GM19372 (cell line): Measurements from ENCODE around the gene OTUD3.
"Not testable (repeated sequence)": the region's sequence is repeated elsewhere in the genome, so short reads cannot be mapped to it uniquely, and the experiment has no call there.

Experiments
- ATAC-seq: cut with Tn5 transposase; IDR thresholded peaks from one replicate; pipeline ENCODE4 v1.9.1; 2021; ENCODE audit warnings: mild to moderate bottlenecking, low read depth, moderate library complexity; ENCODE audit not compliant: unreplicated experiment

OTUD3 gene, protein sequence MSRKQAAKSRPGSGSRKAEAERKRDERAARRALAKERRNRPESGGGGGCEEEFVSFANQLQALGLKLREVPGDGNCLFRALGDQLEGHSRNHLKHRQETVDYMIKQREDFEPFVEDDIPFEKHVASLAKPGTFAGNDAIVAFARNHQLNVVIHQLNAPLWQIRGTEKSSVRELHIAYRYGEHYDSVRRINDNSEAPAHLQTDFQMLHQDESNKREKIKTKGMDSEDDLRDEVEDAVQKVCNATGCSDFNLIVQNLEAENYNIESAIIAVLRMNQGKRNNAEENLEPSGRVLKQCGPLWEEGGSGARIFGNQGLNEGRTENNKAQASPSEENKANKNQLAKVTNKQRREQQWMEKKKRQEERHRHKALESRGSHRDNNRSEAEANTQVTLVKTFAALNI

DNA sequence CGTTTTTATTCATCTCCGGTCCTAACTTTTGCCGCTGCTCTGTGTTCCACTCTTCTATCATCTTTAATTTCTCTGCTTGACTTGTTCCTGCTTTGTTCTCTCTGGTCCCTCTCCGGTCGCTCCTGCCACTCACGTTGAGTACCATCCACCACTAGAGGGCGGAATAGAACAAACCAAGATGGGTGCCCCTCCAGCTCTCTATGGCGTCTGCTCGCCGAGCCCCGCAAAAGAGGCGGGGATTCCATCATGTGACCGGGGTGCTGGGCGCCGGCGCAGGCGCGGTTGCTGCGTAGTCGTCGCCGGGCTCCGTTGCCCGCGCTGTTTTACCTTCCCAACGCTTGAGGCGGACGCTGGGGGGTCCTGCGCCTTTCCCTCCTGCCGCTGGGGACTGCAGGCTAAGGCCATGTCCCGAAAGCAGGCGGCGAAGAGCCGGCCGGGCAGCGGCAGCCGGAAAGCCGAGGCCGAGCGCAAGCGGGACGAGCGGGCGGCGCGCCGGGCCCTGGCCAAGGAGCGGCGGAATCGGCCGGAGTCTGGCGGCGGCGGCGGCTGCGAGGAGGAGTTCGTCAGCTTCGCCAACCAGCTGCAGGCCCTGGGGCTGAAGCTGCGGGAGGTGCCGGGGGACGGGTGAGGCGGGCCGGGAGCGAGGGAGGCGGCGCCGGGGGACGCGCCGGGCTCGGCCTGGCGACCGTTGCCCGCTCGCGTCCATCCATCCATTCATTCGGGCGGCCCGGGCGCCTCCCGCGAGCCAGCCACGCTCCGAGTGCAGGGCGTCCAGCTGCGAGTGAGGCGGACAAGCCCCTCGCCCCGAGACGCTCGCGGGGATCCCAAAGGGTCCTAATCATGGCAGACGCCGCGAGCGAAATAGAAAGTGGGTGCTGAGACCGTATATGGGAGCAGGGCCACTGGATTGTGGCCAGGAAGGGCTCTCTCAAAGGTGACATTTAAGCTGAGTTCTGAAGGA, at the start of gene OTUD3:
TSS of gene OTUD3 (plus strand) at position 285 of the 961 bp plus-strand sequence. CDS start at position 404, 119 bp downstream.
- ATAC-seq: peak; percentile 97

DNA sequence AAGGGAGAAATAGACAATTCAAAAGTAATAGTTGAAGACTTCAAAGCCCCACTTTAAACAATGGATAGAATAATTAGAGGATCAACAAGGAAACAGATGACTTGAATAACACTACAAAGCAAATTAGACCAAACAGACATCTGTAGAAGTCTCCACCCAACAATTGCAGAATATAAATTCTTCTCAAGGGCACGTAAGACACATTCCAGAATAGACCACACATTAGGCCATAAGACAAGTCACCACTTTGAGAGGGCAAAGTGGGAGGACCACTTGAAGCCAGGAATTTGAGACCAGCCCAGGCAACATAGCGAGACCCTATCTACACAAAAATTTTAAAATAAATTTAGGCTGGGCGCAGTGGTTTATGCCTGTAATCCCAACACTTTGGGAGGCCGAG, 46.6 kb upstream of the OTUD3 start:
- ATAC-seq: no peak

DNA sequence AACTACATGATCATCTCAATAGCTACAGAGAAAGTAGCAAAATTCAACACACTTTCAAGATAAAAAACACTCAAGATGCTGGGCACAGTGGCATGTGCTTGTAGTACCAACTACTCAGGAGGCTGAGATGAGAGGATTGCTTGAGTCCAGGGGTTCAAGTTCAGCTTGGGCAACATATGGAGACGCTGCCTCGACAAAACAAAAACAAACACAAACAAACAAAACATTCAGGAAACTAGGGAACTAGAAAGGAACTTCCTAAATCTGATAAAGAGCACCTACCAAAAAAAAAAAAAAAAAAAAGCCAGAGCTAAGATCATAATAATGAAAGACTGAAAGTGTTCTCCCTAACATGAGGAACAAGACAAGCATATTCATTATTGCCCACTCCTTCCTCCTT, 44.3 kb upstream of the OTUD3 start:
- ATAC-seq: no peak

DNA sequence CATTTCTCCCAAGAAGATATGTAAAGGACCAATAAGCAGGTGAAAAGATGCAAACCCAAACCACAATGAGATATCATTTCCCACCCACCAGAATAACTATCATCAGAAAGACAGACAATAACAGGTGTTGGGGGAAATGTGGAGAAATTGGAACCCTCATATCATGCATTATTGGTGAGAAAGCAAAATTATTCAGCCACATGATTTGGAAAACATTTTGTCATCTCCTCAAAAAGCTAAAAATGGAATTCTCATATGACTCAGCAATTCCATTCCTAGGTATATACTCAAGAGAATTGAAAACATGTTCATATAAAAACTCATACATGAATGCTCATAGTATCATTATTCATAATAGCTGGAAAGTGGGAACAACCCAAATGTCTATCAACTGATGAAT, 42.0 kb upstream of the OTUD3 start:
- ATAC-seq: no peak

DNA sequence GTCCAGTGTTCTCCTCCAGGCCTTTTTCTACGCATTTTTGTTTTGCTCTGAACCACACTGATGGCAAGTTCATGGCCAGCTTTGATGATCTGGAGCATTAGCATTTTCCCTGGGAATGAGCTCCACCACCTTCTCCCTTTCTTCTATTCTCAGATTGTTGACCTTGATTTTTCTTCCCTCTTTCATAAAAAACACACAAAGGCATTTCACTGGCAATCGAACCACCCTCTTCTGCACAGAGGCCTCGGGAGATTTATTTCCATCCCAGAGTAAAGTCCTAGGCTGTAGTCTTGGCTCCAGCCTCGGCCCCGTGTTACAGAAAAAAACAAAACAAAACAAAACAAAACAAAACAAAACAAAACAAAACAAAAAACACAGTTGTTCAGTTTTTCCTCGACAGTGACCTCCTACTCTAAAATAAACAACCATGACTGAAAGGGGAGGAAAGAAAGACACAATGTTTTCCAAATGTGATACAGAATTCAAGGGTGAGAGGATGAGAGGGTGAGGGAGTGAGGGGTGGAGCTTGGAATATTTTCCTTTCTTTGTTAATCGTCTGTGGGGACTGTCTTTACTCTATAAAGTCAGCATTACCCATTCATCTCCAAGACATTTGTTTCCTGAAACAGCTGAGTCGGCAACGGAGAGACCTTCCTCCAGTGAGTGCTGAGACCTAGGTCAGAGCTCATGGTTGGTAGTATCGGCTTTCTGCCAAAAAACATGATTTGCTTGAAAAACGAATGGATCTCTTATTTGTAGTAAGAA, 37.3 kb upstream of the OTUD3 start:
- no peak for ATAC-seq

DNA sequence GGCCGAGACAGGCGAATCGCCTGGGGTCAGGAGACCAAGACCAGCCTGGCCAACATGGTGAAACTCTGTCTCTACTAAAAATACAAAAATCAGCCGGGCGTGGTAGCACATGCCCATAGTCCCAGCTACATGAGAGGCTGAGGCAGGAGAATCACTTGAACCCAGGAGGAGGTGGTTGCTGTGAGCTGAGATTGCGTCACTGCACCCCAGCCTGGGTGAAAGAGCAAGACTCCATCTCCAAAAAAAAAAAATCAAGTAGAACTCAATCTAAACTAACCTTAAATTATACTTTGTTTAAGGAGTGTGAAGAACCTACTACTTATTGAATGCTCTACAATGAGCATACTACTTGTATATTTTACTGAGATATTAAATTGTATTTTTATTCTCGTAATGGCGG, 36.6 kb upstream of the OTUD3 start:
- ATAC-seq: no peak

DNA sequence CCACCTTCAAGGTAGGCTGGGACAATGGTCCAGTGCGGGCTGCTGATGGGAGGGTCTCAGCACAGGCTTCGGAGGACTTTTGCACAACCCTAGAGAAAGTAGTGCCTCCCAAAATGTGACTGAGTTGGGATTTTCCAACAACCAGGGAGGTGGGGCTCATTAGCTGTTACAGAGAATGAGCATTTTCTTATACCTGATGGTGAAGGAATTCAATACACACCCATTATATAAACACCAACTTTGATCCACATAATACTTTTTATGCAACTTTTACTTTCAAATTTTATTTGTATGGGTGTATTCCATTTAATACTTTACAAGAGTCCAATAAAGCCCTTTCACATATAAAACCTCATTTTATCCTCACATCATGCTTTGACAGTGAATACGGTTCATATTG, 35.9 kb upstream of the OTUD3 start:
- no peak for ATAC-seq

DNA sequence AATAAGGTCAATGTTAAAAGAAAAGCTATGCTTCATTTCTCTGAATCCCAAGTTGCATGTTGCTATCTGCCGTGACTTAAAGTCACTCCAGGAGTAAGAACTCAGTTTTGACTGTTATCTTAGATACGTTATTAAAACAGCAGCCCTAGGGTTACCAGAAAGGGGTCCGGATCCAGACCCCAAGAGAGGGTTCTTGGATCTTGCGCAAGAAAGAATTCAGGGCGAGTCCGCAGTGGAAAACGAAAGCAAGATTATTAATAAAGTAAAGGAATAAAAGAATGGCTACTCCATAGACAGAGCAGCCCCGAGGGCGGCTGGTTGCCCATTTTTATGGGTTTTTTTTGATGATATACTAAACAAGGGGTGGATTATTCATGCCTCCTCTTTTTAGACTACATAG, 34.9 kb upstream of the OTUD3 start:
- ATAC-seq: not testable (repeated sequence)

DNA sequence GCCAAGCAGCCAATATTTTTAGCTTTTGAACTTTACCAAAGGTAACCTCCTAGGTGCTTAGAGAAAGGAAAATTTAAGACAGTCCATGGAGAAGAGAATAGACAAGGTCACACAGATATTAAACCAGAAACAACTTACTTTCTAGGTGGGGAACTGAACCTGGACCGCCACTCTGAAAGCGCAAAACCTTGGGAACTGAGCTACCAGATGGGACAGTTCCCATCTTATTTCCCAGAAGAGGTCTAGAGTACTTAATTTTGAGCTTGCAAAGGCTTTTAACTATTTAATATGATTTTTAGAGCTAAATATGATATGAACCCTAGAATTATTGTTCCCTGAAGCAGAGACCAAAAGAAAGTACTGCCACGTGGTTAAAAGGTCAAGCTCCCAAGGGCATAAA, 32.9 kb upstream of the OTUD3 start:
- ATAC-seq: not testable (repeated sequence)

DNA sequence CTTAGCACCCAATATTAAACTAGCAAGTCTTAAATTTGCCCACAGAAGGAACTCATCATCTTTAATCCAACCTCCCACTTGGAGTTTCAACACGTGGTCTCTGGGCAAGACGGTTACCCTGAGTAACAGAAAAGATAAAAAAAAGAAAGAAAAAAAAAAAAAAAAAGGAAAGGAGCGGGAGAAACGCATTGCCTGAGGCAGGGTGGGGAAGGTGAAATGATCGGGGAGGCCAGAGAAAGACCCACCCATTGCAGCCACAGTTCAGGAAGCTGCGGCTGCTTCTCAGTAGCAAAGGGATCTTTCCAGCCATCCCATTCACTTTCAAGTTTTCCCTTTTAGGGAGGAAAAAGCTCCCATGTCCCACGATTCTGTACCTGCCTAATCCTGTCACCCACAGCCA, 32.0 kb upstream of the OTUD3 start:
- ATAC-seq: no peak

DNA sequence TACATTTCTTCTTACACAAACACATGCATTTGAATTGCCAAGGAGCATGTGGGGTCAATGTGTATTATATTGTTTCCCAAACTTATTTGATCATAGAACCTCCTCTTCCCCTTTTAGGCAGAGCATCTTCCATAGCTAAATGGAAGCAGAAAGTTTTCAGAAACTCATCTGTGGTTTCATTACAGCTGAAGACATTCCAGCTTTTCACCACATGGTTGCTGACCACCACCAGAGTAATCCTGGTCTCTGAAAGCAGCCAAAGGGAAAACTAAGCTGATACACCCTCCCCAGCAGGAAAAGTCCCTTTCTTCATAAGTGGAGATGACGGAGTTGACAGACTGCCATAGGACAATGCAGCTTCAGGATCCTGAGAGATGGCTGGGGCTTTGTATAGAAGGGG, 30.2 kb upstream of the OTUD3 start:
- ATAC-seq: no peak

DNA sequence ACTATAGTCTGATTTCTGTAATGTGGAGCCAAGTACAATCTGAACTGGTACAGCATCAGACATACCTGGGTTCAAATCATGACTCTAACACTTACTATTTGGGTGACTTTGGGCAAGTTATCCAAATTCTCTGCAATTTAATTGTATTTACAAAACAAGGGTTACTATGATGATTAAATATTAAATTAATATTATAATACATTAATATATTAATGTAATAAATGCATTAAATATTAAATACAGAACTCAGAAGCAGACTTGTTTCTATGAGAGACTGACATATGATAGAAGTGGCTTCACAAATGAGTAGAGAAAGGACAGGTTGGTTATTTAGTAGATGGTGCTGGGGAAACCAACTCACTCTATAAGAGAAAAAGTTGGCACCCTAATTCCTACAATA, 27.3 kb upstream of the OTUD3 start:
- no peak for ATAC-seq

DNA sequence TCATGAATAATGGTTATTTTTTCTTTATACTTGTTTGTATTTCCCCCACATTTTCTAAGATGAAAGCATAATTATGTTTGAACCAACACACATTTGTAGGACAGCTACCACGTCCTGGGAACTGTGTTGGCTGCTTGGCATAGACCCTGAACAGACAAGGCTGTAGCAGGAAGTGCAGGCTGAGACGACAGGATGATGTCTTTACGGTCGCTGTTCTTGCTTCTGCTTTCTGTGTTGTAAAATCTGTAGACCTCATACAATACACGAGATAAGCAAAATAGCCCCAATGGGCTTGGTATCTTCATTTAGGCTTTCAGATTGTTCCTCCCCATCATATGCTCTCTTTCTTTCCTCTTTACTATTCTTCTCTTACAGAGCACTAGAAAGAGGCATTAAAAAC, 23.3 kb upstream of the OTUD3 start:
- no peak for ATAC-seq

DNA sequence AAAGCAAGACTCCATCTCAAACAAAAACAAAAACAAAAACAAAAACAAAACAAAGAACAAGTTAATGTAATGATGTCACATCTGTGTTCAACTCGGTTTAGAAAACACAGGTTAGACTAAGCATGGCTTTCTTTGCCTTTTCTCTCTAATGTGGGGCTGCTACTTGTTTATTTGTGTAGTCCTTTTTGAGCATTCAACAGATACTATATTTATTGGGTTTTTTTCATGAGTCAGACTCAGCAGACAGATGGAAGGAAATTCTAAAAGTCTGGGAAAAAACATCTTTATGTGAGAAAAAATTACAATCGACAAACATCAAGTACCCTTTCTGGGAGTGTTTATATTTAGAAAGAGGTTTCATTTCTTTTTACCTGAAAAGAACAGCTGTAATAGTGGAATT, 22.3 kb upstream of the OTUD3 start:
- ATAC-seq: no peak

DNA sequence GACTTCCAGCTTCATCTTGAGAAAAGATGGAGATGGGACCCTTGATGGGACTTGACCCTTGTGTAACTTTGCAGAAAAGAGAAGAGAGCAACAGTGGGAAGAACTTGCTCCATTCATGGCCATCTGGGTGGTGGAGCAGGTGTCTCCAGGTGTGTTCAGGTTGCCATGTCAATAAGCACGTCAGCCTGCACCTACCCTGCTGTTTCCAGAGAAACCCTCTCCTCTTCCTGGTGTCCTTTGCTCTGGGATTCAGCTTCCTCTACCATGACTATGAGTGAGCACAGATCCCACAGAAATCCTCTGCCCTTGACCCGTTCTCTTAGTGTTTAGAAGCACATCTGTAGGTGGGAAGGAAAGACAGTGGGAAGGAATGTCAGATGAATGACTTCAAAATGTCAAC, 21.8 kb upstream of the OTUD3 start:
- no peak for ATAC-seq

DNA sequence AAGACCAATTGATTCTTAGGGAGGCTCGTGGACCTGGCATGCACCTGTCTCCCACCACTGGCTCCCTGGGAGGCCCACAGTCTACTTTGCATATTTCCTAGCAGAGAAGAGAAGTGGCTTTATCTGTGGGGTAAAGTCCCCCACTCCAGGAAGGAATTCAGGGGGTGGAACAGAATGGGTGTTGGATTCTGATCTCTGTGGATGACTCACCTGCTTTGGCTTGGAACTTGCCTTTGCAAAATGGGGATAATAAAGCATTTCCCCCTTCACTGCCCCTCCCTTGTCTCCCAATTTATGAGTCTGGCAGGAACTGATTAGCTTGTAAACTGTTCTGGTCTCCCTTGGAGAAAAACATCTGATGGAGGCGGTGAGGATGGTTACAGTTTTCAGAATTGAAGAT, 21.2 kb upstream of the OTUD3 start:
- no peak for ATAC-seq

DNA sequence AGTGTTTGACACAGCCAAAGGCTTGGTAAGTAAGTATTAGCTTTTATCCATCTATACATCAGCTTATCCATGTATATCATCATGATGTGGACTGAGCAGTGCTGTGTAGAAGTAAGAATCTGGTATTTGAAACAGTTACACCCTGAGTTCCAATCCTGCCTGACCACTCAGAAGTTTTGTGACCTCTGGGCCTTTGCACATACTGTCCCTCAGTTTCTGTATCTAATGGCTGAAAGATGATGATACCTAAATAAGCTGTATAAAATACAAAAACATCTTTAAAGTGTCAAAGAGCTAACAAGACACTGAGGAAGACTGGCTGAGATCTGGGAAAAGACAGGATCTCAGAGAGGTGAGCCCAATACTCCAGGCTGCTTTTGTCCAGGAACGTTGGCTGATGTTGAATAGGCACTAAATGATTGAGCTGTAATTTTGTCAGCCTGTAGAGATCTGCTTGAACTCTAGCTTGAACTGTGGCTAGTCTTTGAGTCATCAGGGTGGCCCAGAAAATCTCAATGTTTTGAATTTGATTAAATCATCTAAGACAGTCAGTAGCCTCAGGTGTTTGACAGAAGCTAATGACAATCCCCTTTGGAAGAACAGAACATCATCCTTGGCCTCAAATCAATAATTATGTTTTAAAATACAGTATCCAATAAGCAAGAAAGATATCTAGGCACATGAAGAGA, 20.2 kb upstream of the OTUD3 start:
- ATAC-seq: no peak

DNA sequence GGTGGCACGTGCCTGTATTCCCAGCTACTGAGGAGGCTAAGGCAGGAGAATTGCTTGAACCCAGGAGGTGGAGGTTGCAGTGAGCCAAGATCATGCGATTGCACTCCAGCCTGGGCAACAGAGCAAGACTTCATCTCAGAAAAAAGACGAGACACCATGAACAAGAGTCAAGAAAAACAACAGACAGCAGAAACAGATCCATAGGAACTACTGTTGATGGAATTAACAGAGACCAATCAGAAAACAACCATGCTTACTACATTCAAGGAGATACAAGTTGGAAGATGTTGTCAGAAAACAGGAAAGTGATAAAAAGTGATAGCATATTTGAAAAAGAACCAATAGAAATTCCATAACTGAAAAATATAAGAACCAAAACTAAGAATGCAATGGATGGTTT, 19.3 kb upstream of the OTUD3 start:
- no peak for ATAC-seq

DNA sequence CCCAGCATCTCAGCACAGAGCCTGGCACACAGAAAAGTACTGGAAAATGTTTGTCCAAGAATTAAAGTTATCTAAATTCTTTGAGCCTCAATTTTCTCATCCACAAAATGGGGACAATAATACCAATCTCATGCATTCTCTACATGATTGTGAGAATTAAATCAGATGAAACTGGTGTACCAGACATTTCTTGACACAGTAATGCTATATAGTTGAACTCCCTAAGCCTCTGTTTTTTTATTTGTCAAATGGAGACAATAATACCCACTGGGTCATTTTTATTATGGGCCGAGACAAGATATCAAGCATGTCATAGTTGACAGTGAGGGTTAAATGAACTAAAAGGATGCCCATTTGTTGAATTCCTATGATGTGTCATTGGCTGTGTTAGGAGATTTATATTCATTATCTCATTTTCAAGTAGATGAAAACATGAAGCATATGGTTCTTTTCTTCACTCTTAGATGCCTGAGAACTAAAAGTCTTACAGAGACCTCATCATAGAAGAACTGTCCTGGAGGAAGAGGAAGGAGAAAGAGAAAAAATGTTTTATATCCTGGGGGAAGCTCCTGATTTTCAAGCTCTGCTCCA, 17.5 kb upstream of the OTUD3 start:
- ATAC-seq: no peak

DNA sequence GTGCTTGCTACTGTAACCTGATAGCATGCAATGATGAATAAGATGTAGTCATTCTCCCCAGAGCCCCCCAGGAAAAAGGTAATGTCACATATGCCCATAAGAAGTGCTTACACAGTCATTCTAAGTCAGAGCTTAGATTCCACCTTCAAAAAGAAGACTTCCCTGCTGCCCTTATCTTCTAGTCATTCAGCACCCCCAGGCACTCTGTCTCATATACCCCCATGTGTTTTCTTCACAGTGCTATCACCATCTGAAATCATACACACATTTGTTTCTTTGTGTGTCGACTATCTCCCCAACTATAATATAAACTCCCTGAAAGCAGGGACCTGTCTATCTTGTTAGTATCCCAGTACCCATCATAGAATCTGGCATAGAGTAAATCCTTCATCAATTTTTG, 16.2 kb upstream of the OTUD3 start:
- no peak for ATAC-seq
